Prostate gland (tissue), 2 donors: ENCODE data around the gene GALNT6.

Experiments used
- CTCF ChIP-seq, 4 experiments: fragments of 200-600 bp in 2 of 4; fragments of 450-650 bp in 2 of 4; sonication (generic) in 2 of 4; IDR thresholded peaks; 1 replicate in 3 of 4; 2 replicates in 1 of 4; pipeline ENCODE4 v1.5.1; 2016 to 2019; ENCODE audit warnings: antibody characterized with exemption in 4 of 4, mild to moderate bottlenecking in 2 of 4, moderate library complexity in 2 of 4
- POLR2A ChIP-seq: fragments of 450-650 bp; IDR thresholded peaks from one replicate; pipeline ENCODE4 v1.6.1; 2016; ENCODE audit warnings: antibody characterized with exemption, mild to moderate bottlenecking
- POLR2AphosphoS5 ChIP-seq: sonication (generic); formaldehyde crosslinking; IDR thresholded peaks from one replicate; pipeline ENCODE4 v1.6.1; 2017; ENCODE audit warnings: antibody characterized with exemption

GRCh38 chr12:51399891-51400290, 8.7 kb upstream of the GALNT6 start:
- no peak for TF ChIP-seq CTCF (IDR thresholded peaks at IDR 0.05)
- no peak for TF ChIP-seq POLR2A
- TF ChIP-seq POLR2AphosphoS5: no peak
